K562 treated with DMSO at 1 percent for 24 hours (cell line): Measurements from ENCODE around the gene PRKCD. TPM values are rescaled to one million over a fixed set of nuclear protein-coding genes. Genes with fewer than 3 reads are reported as not detected.

Source experiments
- total RNA-seq: library from RNA; unstranded; fragments of 300-600 nt; gene quantifications from 2 replicates; pipeline ENCODE4 v1.2.3, GENCODE V29; 2022; ENCODE audit warnings: low read depth; ENCODE audit not compliant: insufficient read depth

PRKCD gene
- total RNA-seq: 15.6 and 16.6 TPM in 2 replicates

GRCh38 chr3:53160660-53161449 lies at the start of gene PRKCD:
PRKCD (plus strand) TSS chr3:53161209; CDS start chr3:53178423, 17,214 bp downstream.

GRCh38 chr3:53130179-53131061 lies 30.6 kb upstream of the PRKCD start, which contains the start of gene RFT1:
RFT1 (minus strand) TSS chr3:53130435; CDS start chr3:53130400, 35 bp downstream.

Other genes starting within 250 kb of the PRKCD start
- gene SFMBT1, start 115.1 kb upstream of the PRKCD start, total RNA-seq: 4.5 and 11.2 TPM in 2 replicates
- 9.5 and 11.7 TPM in 2 replicates for gene RFT1, start 30.8 kb upstream of the PRKCD start, total RNA-seq
- gene TKT, start 94.8 kb downstream of the PRKCD start, total RNA-seq: 295 and 306 TPM in 2 replicates
- 5.7 and 7.6 TPM in 2 replicates for gene DCP1A, start 186.3 kb downstream of the PRKCD start, total RNA-seq